ENCODE results near the gene OXCT2. TPM values are rescaled to one million over a fixed set of nuclear protein-coding genes. Genes with fewer than 3 reads are reported as not detected.

OXCT2 gene
- total and polyA plus RNA-seq, 9 of the 15 experiments (the other 6 are each of a cell fraction or from before 2014, with no cell fraction given) = 0.08 to 0.64 (median 0.22) TPM; not detected in 2

DNA sequence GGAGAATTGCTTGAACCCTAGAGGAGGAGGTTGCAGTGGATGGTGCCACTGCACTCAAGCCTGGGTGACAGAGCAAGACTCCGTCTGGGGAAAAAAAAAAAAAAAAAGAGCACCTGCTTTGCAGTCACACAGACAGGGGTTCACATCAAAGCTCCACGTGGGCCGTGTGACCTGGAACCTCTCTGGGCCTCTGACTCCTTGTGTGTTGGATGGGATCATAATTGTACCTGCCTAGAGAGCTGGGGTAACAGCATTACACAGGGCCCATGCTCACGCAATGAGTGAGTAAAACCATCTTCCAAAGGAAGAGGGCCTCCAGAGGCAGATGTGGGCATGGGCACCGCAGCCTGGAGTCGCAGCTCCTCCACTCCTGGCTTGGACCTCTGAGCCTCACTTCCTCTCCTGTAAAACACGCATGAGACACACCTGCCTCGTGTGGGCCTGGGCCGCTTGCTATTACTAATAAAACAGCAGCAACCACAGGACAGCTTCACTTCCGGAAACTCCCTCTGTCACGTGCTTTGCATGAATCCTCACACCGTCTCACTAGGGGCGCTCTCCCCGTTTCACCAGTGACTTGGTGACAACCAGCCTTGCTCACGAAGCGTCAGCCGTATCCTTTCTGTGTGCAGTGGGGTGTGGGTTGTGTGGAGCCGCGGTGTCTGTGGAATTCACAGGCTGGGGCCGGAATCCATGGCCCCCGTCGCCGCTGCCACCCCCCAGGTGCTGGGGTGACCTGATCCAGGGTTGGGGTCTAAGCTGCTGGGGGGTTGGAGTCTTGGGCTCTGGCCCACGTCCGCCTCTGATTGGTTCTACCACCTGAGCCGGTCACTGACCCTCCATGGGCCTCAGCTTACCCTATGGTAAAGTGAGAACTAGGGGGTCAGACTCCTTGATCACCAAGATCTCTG lies 28.0 kb upstream of the OXCT2 start (continued):
- TF ChIP-seq, protein P1, sequence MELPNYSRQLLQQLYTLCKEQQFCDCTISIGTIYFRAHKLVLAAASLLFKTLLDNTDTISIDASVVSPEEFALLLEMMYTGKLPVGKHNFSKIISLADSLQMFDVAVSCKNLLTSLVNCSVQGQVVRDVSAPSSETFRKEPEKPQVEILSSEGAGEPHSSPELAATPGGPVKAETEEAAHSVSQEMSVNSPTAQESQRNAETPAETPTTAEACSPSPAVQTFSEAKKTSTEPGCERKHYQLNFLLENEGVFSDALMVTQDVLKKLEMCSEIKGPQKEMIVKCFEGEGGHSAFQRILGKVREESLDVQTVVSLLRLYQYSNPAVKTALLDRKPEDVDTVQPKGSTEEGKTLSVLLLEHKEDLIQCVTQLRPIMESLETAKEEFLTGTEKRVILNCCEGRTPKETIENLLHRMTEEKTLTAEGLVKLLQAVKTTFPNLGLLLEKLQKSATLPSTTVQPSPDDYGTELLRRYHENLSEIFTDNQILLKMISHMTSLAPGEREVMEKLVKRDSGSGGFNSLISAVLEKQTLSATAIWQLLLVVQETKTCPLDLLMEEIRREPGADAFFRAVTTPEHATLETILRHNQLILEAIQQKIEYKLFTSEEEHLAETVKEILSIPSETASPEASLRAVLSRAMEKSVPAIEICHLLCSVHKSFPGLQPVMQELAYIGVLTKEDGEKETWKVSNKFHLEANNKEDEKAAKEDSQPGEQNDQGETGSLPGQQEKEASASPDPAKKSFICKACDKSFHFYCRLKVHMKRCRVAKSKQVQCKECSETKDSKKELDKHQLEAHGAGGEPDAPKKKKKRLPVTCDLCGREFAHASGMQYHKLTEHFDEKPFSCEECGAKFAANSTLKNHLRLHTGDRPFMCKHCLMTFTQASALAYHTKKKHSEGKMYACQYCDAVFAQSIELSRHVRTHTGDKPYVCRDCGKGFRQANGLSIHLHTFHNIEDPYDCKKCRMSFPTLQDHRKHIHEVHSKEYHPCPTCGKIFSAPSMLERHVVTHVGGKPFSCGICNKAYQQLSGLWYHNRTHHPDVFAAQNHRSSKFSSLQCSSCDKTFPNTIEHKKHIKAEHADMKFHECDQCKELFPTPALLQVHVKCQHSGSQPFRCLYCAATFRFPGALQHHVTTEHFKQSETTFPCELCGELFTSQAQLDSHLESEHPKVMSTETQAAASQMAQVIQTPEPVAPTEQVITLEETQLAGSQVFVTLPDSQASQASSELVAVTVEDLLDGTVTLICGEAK (IDR thresholded peaks at IDR 0.05) = peak; percentile 73
- TF ChIP-seq, protein P1 (CRISPR knock-in tag; IDR thresholded peaks at IDR 0.05) = 0 out of 2 replicates have a peak, but pooled peaks have one; percentile 26
- TF ChIP-seq, protein P2, sequence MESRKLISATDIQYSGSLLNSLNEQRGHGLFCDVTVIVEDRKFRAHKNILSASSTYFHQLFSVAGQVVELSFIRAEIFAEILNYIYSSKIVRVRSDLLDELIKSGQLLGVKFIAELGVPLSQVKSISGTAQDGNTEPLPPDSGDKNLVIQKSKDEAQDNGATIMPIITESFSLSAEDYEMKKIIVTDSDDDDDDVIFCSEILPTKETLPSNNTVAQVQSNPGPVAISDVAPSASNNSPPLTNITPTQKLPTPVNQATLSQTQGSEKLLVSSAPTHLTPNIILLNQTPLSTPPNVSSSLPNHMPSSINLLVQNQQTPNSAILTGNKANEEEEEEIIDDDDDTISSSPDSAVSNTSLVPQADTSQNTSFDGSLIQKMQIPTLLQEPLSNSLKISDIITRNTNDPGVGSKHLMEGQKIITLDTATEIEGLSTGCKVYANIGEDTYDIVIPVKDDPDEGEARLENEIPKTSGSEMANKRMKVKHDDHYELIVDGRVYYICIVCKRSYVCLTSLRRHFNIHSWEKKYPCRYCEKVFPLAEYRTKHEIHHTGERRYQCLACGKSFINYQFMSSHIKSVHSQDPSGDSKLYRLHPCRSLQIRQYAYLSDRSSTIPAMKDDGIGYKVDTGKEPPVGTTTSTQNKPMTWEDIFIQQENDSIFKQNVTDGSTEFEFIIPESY (CRISPR knock-in tag; IDR thresholded peaks at IDR 0.05) = peak; percentile 90
- TF ChIP-seq, protein P3, sequence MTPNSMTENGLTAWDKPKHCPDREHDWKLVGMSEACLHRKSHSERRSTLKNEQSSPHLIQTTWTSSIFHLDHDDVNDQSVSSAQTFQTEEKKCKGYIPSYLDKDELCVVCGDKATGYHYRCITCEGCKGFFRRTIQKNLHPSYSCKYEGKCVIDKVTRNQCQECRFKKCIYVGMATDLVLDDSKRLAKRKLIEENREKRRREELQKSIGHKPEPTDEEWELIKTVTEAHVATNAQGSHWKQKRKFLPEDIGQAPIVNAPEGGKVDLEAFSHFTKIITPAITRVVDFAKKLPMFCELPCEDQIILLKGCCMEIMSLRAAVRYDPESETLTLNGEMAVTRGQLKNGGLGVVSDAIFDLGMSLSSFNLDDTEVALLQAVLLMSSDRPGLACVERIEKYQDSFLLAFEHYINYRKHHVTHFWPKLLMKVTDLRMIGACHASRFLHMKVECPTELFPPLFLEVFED (CRISPR knock-in tag; conservative IDR thresholded peaks at IDR 0.05) = peak; percentile 68; the same call in 1 of the 2 replicates
- TF ChIP-seq ZNF143 (CRISPR knock-in tag; IDR thresholded peaks at IDR 0.05) = peak; percentile 48; the same call in 1 of the 2 replicates
- TF ChIP-seq OTX1 (CRISPR knock-in tag; IDR thresholded peaks at IDR 0.05) = peak; percentile 65; the same call in 1 of the 2 replicates

All from K562 (cell line).